Testis (tissue), 3 donors: ENCODE data around the gene BBS2. TPM values are rescaled to one million over a fixed set of nuclear protein-coding genes. Genes with fewer than 3 reads are reported as not detected.

ENCODE experiments used
- DNase-seq: peaks from one replicate; pipeline ENCODE4 v3.0.0-alpha.2; 2019
- H3K27ac ChIP-seq, 2 donors: fragments of 200-600 bp; sonication (generic); one replicate each; pipeline ENCODE4 v1.5.1; 2019
- H3K27me3 ChIP-seq: fragments of 200-600 bp; sonication (generic); one replicate; pipeline ENCODE4 v1.5.1; 2019
- H3K36me3 ChIP-seq: fragments of 200-600 bp; sonication (generic); one replicate; pipeline ENCODE4 v1.5.1; 2017; ENCODE audit warnings: low read depth; ENCODE audit errors: missing control alignments
- H3K4me1 ChIP-seq: fragments of 200-600 bp; sonication (generic); one replicate; pipeline ENCODE4 v1.5.1; 2019
- H3K4me3 ChIP-seq, 2 donors: fragments of 200-600 bp; sonication (generic); one replicate each; pipeline ENCODE4 v1.5.1; 2017 to 2019
- H3K9me3 ChIP-seq: fragments of 200-600 bp; sonication (generic); one replicate; pipeline ENCODE4 v1.5.1; 2017
- CTCF ChIP-seq, 3 experiments: fragments of 450-650 bp in 2 of 3; fragments of 200-600 bp in 1 of 3; sonication (generic) in 1 of 3; IDR thresholded peaks; one replicate each; pipeline ENCODE4 v1.5.1; 2016 to 2019; ENCODE audit warnings: antibody characterized with exemption in 3 of 3, mild to moderate bottlenecking in 2 of 3, moderate library complexity in 1 of 3
- POLR2A ChIP-seq: fragments of 450-650 bp; IDR thresholded peaks from one replicate; pipeline ENCODE4 v1.6.1; 2017; ENCODE audit warnings: antibody characterized with exemption, mild to moderate bottlenecking, moderate library complexity
- WGBS, 2 donors: methylation state at CpG; one replicate each; pipeline ENCODE4 v1.1.5; 2018; 5-methylcytosine and 5-hydroxymethylcytosine counted together
- intact Hi-C: fragments of 100-400 bp; cut with DNase I; formaldehyde crosslinking; loops from one replicate; pipeline ENCODE4 v1.15.1; 2023; ENCODE audit warnings: low total_unique reads
- polyA plus RNA-seq: library from polyadenylated mRNA; stranded (reverse); fragments of 350-450 nt; fragmentation: Illumina TruSeq; extraction: RNeasy Lipid Tissue Mini Kit (QIAGEN cat#74804); gene quantifications from one replicate; pipeline ENCODE4 v1.2.3, GENCODE V29; 2014; ENCODE audit warnings: low read depth, low replicate concordance; ENCODE audit not compliant: insufficient read depth
- total RNA-seq, 2 donors: library from RNA; depleted of rRNA; stranded (reverse); fragments of >200 nt; gene quantifications; one replicate each; pipeline ENCODE4 v1.2.3, GENCODE V29; 2016

The BBS2 gene
- total and polyA plus RNA-seq, 3 donors from 2014 or later, result 70.3 to 83.6 (median 79.8) TPM

- intact Hi-C loops, result no loop called here
- Histone ChIP-seq H3K4me1 (no peaks in the 10 kb centered on the region), H3K36me3 (no peaks in the 10 kb centered on the region), H3K27me3 (no peaks in the 10 kb centered on the region), H3K27ac (no peak overlapping the region), H3K4me3 (no peak overlapping the region), H3K9me3 (no peaks in the 10 kb centered on the region)
- DNase-seq, result no peak
- TF ChIP-seq POLR2A, result no peak
- TF ChIP-seq CTCF (IDR thresholded peaks at IDR 0.05), result no peak
These were observed 51.0 kb downstream of the BBS2 start for GRCh38 chr16:56468800-56469199.

- no peak overlapping the region for H3K27ac ChIP-seq
- no peaks in the 10 kb centered on the region for H3K4me1 ChIP-seq
- H3K27me3 ChIP-seq, result no peaks in the 10 kb centered on the region
- intact Hi-C loops, result no loop called here
- H3K9me3 ChIP-seq, result no peaks in the 10 kb centered on the region
- TF ChIP-seq POLR2A (no peak), CTCF (IDR thresholded peaks at IDR 0.05) (no peak)
- no peak overlapping the region for H3K4me3 ChIP-seq
- DNase-seq, result no peak
- no peaks in the 10 kb centered on the region for H3K36me3 ChIP-seq
- WGBS, 2 donors, result 100% methylated on average over 2 of the region's 2 CpGs
These were observed 53.5 kb downstream of the BBS2 start for GRCh38 chr16:56466344-56466743.

- Histone ChIP-seq H3K9me3 (no peaks in the 10 kb centered on the region), H3K27ac (no peak overlapping the region), H3K36me3 (no peaks in the 10 kb centered on the region), H3K4me3 (no peak overlapping the region), H3K27me3 (no peaks in the 10 kb centered on the region), H3K4me1 (no peaks in the 10 kb centered on the region)
- intact Hi-C loops, result no loop called here
- TF ChIP-seq CTCF (IDR thresholded peaks at IDR 0.05), result no peak
- no peak for TF ChIP-seq POLR2A
- 98 to 100% methylated on average over 4 to 6 of the region's 6 CpGs for WGBS, 2 donors
- DNase-seq, result no peak
These were observed 56.7 kb downstream of the BBS2 start for GRCh38 chr16:56463153-56463552.

- no peak overlapping the region for H3K4me3 ChIP-seq
- no peaks in the 10 kb centered on the region for H3K9me3 ChIP-seq
- H3K27ac ChIP-seq, result no peak overlapping the region
- intact Hi-C loops, result no loop called here
- 69 to 74% methylated on average over 3 of the region's 3 CpGs for WGBS, 2 donors
- H3K36me3 ChIP-seq, result no peaks in the 10 kb centered on the region
- no peak for DNase-seq
- H3K4me1 ChIP-seq, result no peaks in the 10 kb centered on the region
- no peak for TF ChIP-seq POLR2A
- no peak for TF ChIP-seq CTCF (IDR thresholded peaks at IDR 0.05)
- no peaks in the 10 kb centered on the region for H3K27me3 ChIP-seq
These were observed 57.6 kb downstream of the BBS2 start for GRCh38 chr16:56462064-56462796.

- intact Hi-C loops, result no loop called here
- no peak for DNase-seq
- 74 to 79% methylated on average over 2 of the region's 2 CpGs for WGBS, 2 donors
- H3K4me1 ChIP-seq, result no peaks in the 10 kb centered on the region
- no peaks in the 10 kb centered on the region for H3K36me3 ChIP-seq
- no peak for TF ChIP-seq POLR2A
- no peak for TF ChIP-seq CTCF (IDR thresholded peaks at IDR 0.05)
- H3K9me3 ChIP-seq, result no peaks in the 10 kb centered on the region
- H3K4me3 ChIP-seq, result no peak overlapping the region
- no peak overlapping the region for H3K27ac ChIP-seq
- no peaks in the 10 kb centered on the region for H3K27me3 ChIP-seq
These were observed 59.7 kb downstream of the BBS2 start for GRCh38 chr16:56460101-56460500.
